HCT116 (cell line): Measurements from ENCODE around the gene LAMTOR5.

ENCODE experiments used
- CEBPB ChIP-seq: IDR thresholded peaks from 2 replicates; pipeline ENCODE4 v1.6.1; 2012; ENCODE audit warnings: low read depth
- CTCF ChIP-seq, 3 experiments: fragments of 200-600 bp in 1 of 3; sonication (generic) in 1 of 3; IDR thresholded peaks in 2 of 3; conservative IDR thresholded peaks in 1 of 3; 2 replicates each; pipeline ENCODE4 v1.5.1; 2012 to 2017; ENCODE audit warnings: low read depth in 2 of 3, low read length in 2 of 3, antibody characterized with exemption in 1 of 3, borderline replicate concordance in 1 of 3, control low read depth in 1 of 3, mild to moderate bottlenecking in 1 of 3, mixed read lengths in 1 of 3, mixed run types in 1 of 3, moderate library complexity in 1 of 3; ENCODE audit not compliant: insufficient read depth in 1 of 3
- EZH2 ChIP-seq: fragments of 200-600 bp; sonication (generic); IDR thresholded peaks from 2 replicates; pipeline ENCODE4 v1.6.1; 2017; ENCODE audit warnings: antibody characterized with exemption, mixed run types
- EZH2phosphoT487 ChIP-seq: fragments of 200-600 bp; IDR thresholded peaks from 2 replicates; pipeline ENCODE4 v1.6.1; 2018; ENCODE audit warnings: antibody characterized with exemption, borderline replicate concordance
- JUND ChIP-seq: IDR thresholded peaks from 2 replicates; pipeline ENCODE4 v1.6.1; 2012
- POLR2A ChIP-seq: IDR thresholded peaks from 2 replicates; pipeline ENCODE4 v1.7.0; 2011; ENCODE audit warnings: borderline replicate concordance; ENCODE audit not compliant: insufficient read depth, insufficient read length; ENCODE audit errors: extremely low read depth
- POLR2AphosphoS5 ChIP-seq: IDR thresholded peaks from 2 replicates; pipeline ENCODE4 v1.6.1; 2011; ENCODE audit warnings: mild to moderate bottlenecking, low read depth, low read length, moderate library complexity
- RAD21 ChIP-seq: IDR thresholded peaks from 2 replicates; pipeline ENCODE4 v1.6.1; 2012; ENCODE audit warnings: low read depth, mild to moderate bottlenecking
- ZFX ChIP-seq: fragments of 450-650 bp; IDR thresholded peaks from 2 replicates; pipeline ENCODE4 v1.6.1; 2017
- ZNF274 ChIP-seq: fragments of 200-500 bp; sonication (Bioruptor generic); IDR thresholded peaks from 2 replicates; pipeline ENCODE4 v1.6.1; 2014; ENCODE audit warnings: mild to moderate bottlenecking, low read depth, low read length, inconsistent platforms
- TF ChIP-seq, protein P1 (sequence below): IDR thresholded peaks from 2 replicates; pipeline ENCODE4 v1.6.1; 2012; ENCODE audit warnings: low read depth

- TF ChIP-seq POLR2A (no peak), CTCF (IDR thresholded peaks at IDR 0.05 in 2 of 3, conservative IDR thresholded peaks at IDR 0.05 in 1 of 3; ENCODE audit: borderline replicate concordance in 1 of 3, insufficient read depth in 1 of 3, low read depth in 2 of 3, low read length in 2 of 3) (no peak), CEBPB (no peak), POLR2AphosphoS5 (no peak), JUND (no peak), ZFX (no peak), EZH2 (no peak), EZH2phosphoT487 (no peak), ZNF274 (no peak), RAD21 (no peak)
- TF ChIP-seq, protein P1, sequence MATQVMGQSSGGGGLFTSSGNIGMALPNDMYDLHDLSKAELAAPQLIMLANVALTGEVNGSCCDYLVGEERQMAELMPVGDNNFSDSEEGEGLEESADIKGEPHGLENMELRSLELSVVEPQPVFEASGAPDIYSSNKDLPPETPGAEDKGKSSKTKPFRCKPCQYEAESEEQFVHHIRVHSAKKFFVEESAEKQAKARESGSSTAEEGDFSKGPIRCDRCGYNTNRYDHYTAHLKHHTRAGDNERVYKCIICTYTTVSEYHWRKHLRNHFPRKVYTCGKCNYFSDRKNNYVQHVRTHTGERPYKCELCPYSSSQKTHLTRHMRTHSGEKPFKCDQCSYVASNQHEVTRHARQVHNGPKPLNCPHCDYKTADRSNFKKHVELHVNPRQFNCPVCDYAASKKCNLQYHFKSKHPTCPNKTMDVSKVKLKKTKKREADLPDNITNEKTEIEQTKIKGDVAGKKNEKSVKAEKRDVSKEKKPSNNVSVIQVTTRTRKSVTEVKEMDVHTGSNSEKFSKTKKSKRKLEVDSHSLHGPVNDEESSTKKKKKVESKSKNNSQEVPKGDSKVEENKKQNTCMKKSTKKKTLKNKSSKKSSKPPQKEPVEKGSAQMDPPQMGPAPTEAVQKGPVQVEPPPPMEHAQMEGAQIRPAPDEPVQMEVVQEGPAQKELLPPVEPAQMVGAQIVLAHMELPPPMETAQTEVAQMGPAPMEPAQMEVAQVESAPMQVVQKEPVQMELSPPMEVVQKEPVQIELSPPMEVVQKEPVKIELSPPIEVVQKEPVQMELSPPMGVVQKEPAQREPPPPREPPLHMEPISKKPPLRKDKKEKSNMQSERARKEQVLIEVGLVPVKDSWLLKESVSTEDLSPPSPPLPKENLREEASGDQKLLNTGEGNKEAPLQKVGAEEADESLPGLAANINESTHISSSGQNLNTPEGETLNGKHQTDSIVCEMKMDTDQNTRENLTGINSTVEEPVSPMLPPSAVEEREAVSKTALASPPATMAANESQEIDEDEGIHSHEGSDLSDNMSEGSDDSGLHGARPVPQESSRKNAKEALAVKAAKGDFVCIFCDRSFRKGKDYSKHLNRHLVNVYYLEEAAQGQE = no peak
These were observed 3.7 kb downstream of the LAMTOR5 start for GRCh38 chr1:110403805-110404204.
